WTC11 (cell line): ENCODE results near the gene ROBO1. TPM values are rescaled to one million over a fixed set of nuclear protein-coding genes. Genes with fewer than 3 reads are reported as not detected.

Source experiments
- ATAC-seq: fragments of 200-7000 bp; cut with Tn5 transposase; 2 replicates; pipeline ENCODE4 v1.10.0; 2021; ENCODE audit warnings: mild to moderate bottlenecking, moderate library complexity
- CTCF ChIA-PET: fragments of 300-600 bp; sonication (Branson Sonifier 250); formaldehyde crosslinking; loops from one replicate; lab custom pipeline; 2021; ENCODE audit warnings: antibody characterized with exemption; lab: Charles Lee
- POLR2A ChIA-PET: fragments of 350-600 bp; sonication (Branson Sonifier 250); formaldehyde crosslinking; loops from one replicate; lab custom pipeline; 2021; ENCODE audit warnings: antibody characterized with exemption; lab: Charles Lee
- DNase-seq: peaks from one replicate; pipeline ENCODE4 v3.0.0; 2021; ENCODE audit warnings: low spot score
- H3K27ac Mint-ChIP-seq: 2 replicates; pipeline ENCODE4 v1.8.0; 2021; ENCODE audit warnings: mixed read lengths
- H3K27me3 Mint-ChIP-seq: 2 replicates; pipeline ENCODE4 v1.8.0; 2021; ENCODE audit warnings: low read depth, mild to moderate bottlenecking, moderate library complexity, mixed read lengths
- H3K36me3 Mint-ChIP-seq: 2 replicates; pipeline ENCODE4 v1.8.0; 2021; ENCODE audit warnings: mixed read lengths
- H3K4me1 Mint-ChIP-seq: 2 replicates; pipeline ENCODE4 v1.8.0; 2022; ENCODE audit warnings: mixed read lengths
- H3K4me3 Mint-ChIP-seq: 2 replicates; pipeline ENCODE4 v1.8.0; 2021; ENCODE audit warnings: mild to moderate bottlenecking, moderate library complexity, mixed read lengths
- H3K9me3 Mint-ChIP-seq: 2 replicates; pipeline ENCODE4 v1.8.0; 2021; ENCODE audit warnings: mixed read lengths
- AFF4 ChIP-seq: sonication (generic); formaldehyde crosslinking; IDR thresholded peaks from 2 replicates; pipeline ENCODE4 v1.8.1; 2023; ENCODE audit warnings: mild to moderate bottlenecking, missing genetic modification reagents, borderline replicate concordance
- CDX4 ChIP-seq: fragments of 250-450 bp; sonication (Bioruptor Pico); IDR thresholded peaks from 2 replicates; pipeline ENCODE4 v1.9.0; 2021; ENCODE audit warnings: moderate library complexity, mild to moderate bottlenecking, inconsistent platforms, borderline replicate concordance
- CREM ChIP-seq: sonication (generic); formaldehyde crosslinking; IDR thresholded peaks from 2 replicates; pipeline ENCODE4 v1.8.1; 2022; ENCODE audit warnings: mild to moderate bottlenecking, missing genetic modification reagents, moderate library complexity
- E2F1 ChIP-seq: sonication (generic); formaldehyde crosslinking; IDR thresholded peaks from 2 replicates; pipeline ENCODE4 v1.8.0; 2022; ENCODE audit warnings: mild to moderate bottlenecking, missing genetic modification reagents
- E2F4 ChIP-seq: sonication (generic); formaldehyde crosslinking; IDR thresholded peaks from 2 replicates; pipeline ENCODE4 v1.8.1; 2022; ENCODE audit warnings: low read depth, mild to moderate bottlenecking, moderate library complexity, missing genetic modification reagents, borderline replicate concordance
- ELF4 ChIP-seq: sonication (generic); formaldehyde crosslinking; IDR thresholded peaks from 2 replicates; pipeline ENCODE4 v1.8.1; 2022; ENCODE audit warnings: low read depth, mild to moderate bottlenecking, moderate library complexity, missing genetic modification reagents
- ESRRA ChIP-seq: sonication (generic); formaldehyde crosslinking; IDR thresholded peaks from 2 replicates; pipeline ENCODE4 v1.8.1; 2022; ENCODE audit warnings: mild to moderate bottlenecking, missing genetic modification reagents, borderline replicate concordance
- HMGXB4 ChIP-seq: sonication (generic); formaldehyde crosslinking; IDR thresholded peaks from 2 replicates; pipeline ENCODE4 v1.8.1; 2023; ENCODE audit warnings: mild to moderate bottlenecking, moderate library complexity, missing genetic modification reagents
- IRF1 ChIP-seq: sonication (generic); formaldehyde crosslinking; IDR thresholded peaks from 2 replicates; pipeline ENCODE4 v1.8.0; 2023; ENCODE audit warnings: missing genetic modification reagents
- MXD4 ChIP-seq: fragments of 250-450 bp; sonication (Bioruptor Pico); IDR thresholded peaks from 2 replicates; pipeline ENCODE4 v1.8.0; 2021; ENCODE audit warnings: mild to moderate bottlenecking, moderate library complexity, borderline replicate concordance
- MYBL2 ChIP-seq: sonication (generic); formaldehyde crosslinking; IDR thresholded peaks from 2 replicates; pipeline ENCODE4 v1.8.1; 2023; ENCODE audit warnings: mild to moderate bottlenecking, moderate library complexity, missing genetic modification reagents
- NFE2L1 ChIP-seq: sonication (generic); formaldehyde crosslinking; IDR thresholded peaks from 2 replicates; pipeline ENCODE4 v1.8.1; 2023; ENCODE audit warnings: missing genetic modification reagents
- PRDM15 ChIP-seq: sonication (generic); formaldehyde crosslinking; IDR thresholded peaks from 2 replicates; pipeline ENCODE4 v1.8.0; 2022; ENCODE audit warnings: missing genetic modification reagents
- USF2 ChIP-seq: sonication (generic); formaldehyde crosslinking; IDR thresholded peaks from 2 replicates; pipeline ENCODE4 v1.8.1; 2023; ENCODE audit warnings: mild to moderate bottlenecking, missing genetic modification reagents, moderate library complexity
- ZNF281 ChIP-seq: sonication (generic); formaldehyde crosslinking; IDR thresholded peaks from 2 replicates; pipeline ENCODE4 v1.8.0; 2023; ENCODE audit warnings: mild to moderate bottlenecking, missing genetic modification reagents
- ZNF317 ChIP-seq: sonication (generic); formaldehyde crosslinking; IDR thresholded peaks from 2 replicates; pipeline ENCODE4 v1.8.1; 2023; ENCODE audit warnings: low read depth, mild to moderate bottlenecking, moderate library complexity, missing genetic modification reagents, borderline replicate concordance
- ZNF425 ChIP-seq: fragments of 250-450 bp; sonication (Bioruptor Pico); conservative IDR thresholded peaks from 2 replicates; pipeline ENCODE4 v1.9.0; 2021; ENCODE audit warnings: mild to moderate bottlenecking
- total RNA-seq: library from RNA; stranded (reverse); gene quantifications from 3 replicates; pipeline ENCODE4 v1.2.3, GENCODE V29; 2021

ROBO1 gene
- total RNA-seq, 1 experiment from 2014 or later: 90.9 TPM

- ChIA-PET POLR2A (no interaction called here), CTCF (no interaction called here)
- ATAC-seq (no peak), DNase-seq (no peak)
- Mint-ChIP-seq H3K27me3 (no peaks in the 10 kb centered on the region), H3K36me3 (no peaks in the 10 kb centered on the region), H3K4me1 (peaks cover 15% of the 10 kb centered on the region), H3K9me3 (no peaks in the 10 kb centered on the region), H3K27ac (no peak overlapping the region), H3K4me3 (no peak overlapping the region)
- TF ChIP-seq ZNF281 (CRISPR knock-in tag) (no peak), ESRRA (no peak), CDX4 (no peak), PRDM15 (CRISPR knock-in tag) (no peak), USF2 (no peak), NFE2L1 (CRISPR knock-in tag) (no peak), ELF4 (CRISPR knock-in tag) (no peak), AFF4 (CRISPR knock-in tag) (no peak), CREM (CRISPR knock-in tag) (no peak), ZNF317 (CRISPR knock-in tag) (no peak), E2F1 (CRISPR knock-in tag) (no peak), IRF1 (CRISPR knock-in tag) (no peak), E2F4 (no peak), MYBL2 (CRISPR knock-in tag) (no peak), MXD4 (CRISPR knock-in tag) (no peak), ZNF425 (CRISPR knock-in tag) (no peak), HMGXB4 (CRISPR knock-in tag) (no peak)
Measured at GRCh38 chr3:78912259-78912658, 855.5 kb downstream of the ROBO1 start.
